GM18502 (cell line): Measurements from ENCODE around the gene RAMACL.
"Not testable (repeated sequence)": the region's sequence is repeated elsewhere in the genome, so short reads cannot be mapped to it uniquely, and the experiment has no call there.

Experiments used
- ATAC-seq: cut with Tn5 transposase; IDR thresholded peaks from one replicate; pipeline ENCODE4 v1.9.1; 2021; ENCODE audit warnings: mild to moderate bottlenecking; ENCODE audit not compliant: unreplicated experiment, poor library complexity

Gene RAMACL

DNA sequence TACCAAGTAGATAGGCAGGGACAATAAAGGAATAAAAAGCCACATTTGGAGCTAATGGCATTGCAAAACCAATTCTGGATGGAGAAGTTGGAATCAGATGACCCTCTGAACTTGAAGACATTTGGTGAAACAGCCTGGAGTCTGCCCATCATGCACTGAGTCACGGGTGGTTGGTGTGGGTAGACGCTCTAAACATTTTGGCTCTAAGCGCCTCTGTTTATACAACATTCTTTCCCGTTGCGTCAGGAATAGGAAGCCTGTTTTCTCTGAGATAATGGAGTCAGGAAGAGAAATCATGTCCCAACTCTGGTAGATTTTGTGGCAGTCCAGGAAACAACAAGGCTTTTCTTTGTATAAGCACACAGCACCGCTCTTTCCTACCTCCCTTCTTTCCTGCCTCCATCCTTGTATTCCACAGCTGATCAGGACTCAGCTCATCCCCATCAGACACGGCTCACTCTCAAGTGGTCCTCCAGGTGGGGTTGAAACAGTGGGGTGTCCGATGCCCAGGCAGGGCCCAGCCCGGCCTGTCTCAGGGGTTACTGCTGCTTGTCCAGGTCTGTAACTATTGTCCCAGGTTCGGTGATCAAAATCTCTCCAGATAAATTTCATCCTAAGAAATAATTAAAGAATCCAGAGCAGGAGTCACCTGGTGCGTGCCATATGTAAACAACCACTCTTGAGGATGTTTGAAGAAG is 12.1 kb upstream of the RAMACL start:
- no peak for ATAC-seq

DNA sequence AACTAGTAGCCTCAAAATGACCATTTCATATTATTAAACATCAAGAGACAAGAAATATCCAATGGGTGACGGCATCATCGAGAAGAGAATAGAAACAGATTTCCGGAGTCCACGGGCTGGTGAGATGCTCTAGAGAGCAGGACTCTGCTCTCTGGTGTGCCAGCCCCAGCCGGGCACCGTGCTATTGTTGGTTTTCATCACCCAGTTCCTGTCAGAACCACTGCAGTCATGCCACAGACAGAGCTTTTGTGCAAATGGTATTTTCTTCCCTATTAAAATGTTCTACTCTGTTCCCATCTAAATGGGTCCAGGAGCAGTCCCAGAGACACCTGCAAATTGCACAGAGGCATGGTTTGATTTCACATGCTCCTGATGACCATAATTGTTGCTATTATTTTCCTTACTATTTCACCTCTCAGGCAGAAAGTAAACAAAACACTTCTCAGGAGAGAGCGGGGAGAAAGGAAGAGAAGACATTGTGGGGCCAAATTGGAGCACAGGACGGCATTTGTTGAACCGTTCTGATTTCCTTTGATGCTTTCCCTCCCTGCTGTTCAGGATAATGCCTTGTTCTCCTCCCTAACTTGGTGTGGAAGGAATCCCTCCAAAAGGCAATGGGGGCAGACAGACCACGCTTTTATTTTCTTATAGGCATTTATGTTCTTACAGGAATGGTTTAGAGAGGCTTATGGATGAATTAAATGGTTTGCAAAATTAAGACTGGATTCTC is 11.4 kb upstream of the RAMACL start:
- ATAC-seq, result no peak

DNA sequence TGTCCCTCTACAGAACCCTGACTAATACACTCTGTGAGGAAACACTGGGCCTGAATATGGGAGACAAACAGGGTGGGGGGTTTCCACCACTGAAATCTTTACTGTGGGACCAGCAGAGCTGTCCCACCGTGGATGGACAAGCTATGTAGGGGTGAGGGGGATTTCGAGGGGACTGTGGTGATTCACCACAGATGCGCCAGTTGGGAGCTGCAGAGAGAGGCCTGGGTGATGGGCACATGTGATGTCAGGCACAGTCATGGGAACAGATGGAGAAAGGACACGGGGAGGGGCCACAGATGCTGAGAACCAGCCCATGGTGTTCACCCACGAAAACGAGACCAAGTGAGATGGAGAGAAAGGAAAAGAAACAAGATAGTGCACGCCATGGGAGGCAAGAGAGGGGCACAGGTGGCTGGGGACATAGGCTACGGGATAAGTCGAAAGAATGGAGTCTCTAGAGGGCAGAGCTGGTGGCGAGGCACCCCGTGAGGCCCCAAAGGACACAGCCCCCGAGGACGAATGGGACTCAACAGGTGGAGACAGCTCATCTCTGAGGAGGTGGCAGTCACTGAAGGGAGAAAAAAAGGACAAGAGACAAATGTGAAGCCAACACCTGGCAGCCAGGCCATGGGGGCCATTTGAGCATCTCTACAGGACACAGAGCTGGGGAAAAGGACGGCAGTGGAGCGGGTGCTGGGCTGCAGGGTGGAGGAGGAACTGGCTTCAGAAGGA is 10.5 kb upstream of the RAMACL start:
- ATAC-seq, result no peak

DNA sequence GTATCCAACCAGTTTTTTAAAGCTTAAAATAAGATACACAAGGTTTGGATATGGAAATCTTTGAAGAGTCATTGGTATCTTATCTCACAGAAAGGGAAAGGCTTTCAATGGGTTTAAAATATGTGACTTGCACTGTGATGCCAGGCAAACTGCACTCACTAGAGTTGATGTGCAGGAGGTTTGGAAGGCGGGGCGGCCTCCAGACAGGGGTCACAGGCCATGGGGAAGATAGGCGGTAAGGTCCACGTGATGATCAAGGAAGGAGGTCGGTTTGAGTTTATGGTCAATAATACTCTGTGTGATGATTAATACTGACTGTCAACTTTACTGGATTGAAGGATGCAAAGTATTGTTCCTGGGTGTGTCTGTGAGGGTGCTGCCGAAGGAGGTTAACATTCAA is 9.5 kb upstream of the RAMACL start:
- no peak for ATAC-seq

DNA sequence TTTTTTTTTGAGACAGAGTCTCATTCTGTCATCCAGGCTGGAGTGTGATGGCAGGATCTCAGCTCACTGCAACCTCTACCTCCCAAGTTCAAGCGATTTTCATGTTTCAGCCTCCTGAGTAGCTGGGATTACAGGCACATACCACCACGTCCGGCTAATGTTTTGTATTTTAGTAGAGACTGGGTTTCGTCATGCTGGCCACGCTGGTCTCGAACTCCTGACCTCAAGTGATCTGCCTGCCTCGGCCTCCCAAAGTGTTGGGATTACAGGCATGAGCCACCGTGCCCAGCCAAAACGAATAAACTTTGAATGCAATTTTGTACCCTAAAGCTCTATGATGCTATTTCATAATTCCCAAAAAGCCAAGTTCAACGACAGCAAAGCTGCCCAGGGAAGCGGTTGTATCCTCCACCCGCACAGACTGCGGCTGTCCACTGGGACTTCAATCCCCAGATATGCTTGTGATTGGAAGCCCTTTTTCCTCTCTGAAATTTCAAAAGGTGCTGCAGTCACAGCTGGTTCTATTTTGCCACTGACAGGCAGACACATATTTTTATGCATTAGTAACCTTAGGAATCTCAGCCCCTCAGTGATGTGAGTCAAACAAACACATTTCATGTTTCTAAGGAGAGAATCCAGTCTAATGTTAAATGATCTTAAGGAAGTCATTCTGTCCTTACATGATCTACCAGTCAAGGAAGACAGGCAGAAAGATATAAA is 8.7 kb upstream of the RAMACL start:
- no peak for ATAC-seq

DNA sequence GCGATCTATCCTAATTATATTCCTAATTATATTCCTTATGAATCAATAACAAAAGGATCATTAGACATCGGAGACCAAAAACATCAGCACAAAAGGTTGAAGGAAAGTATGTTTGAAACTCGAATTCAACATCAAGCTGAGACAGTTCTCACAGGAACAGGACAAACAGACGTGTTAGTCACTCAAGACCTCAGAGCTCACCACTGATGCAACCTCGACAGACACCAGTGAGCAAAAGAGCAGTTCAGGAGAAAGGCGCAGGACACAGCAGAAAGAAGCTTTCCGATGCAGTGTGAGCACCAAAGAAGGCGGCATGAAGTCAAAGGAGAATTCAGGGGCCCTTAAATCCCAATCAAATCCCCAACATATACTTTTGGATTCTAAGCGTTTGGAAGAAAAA is 6.3 kb upstream of the RAMACL start:
- ATAC-seq, result no peak

DNA sequence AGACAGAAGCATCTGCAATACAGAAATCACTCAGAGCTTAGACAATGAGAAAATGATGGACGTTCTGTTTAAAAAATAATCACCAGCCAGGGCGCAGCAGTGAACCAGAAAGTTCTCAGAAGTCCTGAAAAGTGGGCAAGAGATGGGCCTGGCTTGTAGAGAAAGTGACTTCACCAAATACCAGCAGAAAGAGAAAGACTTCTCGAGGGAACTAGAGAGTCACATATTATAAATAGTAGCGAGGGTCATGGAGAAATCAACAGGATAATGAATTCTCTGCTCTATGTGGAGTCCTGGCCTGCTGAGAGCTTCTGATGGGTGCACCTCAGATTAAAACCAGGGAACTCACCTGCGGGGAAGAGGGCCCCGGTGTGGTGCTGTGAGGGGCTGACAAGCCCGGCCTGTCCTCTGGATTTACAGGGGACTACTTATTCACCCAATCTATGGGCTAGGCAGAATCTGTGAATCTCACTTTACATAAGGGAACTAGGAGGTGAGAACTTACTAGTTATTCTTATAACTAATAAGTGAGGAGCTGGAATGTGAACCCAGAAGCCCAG is 5.6 kb upstream of the RAMACL start:
- ATAC-seq, result no peak

DNA sequence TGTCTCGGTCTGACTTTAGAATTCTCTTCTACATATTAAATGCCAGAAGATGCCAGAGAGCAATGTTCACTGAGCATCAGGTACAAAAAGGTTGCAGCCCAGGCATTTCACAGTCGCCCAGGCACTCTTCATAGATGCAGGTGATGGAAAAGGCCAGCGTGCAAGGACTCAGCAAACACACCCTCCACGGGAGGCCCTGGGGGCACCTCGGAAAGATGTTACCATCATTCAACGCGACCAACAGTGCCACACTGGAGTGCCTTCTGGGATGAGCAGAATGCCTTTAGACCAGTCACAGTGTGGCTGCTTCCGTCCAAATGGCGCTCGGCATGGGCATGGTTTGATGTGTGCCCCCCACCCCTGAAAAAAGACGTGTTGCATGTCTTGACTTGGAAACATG is 4.5 kb upstream of the RAMACL start:
- ATAC-seq, result no peak

DNA sequence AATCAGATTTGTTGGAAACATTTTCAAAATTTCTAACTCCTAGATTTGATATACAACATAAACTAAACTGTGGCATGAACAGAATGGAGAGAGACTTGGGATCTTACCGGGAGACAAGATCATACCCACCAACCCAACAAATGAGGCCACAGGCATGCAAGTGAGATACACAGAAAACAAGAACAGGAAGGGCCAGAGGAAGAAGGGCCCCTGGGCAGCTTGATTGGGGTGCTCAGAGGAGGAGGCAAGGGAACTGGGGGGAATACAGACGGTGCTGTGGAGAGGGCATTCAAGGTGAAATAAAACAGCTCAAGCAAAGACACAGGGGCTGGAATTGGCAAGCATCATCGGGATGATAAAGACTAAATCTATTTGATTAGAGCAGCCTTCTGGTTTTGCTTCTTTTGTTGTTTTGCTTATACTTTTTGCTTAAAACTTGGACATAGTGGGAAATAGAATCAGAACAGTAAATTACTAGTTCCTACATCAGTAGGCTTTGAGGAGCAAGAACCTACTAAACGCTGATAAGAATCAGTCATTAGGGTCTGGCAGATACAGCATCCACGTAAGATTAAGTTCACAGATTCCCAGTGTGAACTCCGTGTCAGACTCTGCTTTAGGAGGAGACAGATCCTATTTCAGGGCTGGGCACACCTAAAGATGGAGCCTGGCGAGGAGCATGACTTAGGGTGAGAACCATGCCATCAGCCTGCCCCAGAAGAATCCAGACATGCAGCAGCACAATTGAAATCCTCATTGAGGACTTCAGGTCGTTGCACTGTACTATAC is 3.5 kb upstream of the RAMACL start:
- no peak for ATAC-seq

DNA sequence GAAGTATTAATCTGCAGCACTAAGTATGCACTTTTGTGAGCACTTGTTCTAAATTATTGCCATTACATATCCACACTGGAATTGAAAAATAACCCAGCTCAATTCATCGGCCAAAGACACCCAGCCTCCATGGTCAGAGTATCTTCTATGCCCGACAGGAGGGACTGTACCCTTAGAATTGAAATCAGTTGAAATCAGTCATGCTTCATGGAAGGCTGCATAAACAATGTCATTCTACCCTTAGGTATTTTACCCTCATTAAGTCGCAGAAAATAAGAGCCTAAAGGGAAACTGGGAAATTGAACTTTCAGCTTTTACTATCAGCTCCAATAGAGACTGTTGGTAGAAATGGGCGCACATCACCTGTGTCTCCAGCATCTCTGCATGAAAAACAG is 2.9 kb upstream of the RAMACL start:
- peak; percentile 23 for ATAC-seq

DNA sequence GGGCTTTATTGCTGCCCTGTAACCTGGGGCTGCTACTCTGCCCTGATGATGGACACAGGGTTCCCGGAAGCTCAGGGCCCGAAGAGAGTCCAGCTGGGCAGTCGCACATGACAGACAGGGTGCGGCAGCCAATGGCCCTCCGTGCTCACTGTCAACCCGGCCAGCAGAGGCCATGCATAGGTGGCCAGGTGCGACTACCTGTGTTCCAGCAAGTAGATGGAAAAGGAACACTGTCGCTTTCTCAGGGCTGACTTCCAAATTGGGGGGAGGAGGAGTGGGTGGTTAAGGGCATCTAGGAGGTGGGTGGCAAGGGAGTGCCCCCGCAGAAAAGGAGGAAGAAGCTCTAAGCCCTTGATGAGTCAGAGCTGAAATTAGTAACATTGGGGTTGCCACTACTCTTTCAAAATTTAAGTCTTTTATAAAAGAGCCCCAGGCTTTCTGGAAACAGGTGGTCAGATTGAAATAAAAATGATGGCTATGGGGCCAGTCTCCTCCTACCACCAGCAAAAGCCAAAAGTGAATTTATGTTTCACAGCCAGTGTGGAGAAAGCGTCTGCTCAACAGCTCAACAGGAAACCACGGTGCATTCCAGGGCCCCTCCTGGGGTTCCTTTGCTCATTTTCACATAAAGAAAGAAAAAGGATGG is 2.3 kb upstream of the RAMACL start:
- peak; percentile 31 for ATAC-seq

DNA sequence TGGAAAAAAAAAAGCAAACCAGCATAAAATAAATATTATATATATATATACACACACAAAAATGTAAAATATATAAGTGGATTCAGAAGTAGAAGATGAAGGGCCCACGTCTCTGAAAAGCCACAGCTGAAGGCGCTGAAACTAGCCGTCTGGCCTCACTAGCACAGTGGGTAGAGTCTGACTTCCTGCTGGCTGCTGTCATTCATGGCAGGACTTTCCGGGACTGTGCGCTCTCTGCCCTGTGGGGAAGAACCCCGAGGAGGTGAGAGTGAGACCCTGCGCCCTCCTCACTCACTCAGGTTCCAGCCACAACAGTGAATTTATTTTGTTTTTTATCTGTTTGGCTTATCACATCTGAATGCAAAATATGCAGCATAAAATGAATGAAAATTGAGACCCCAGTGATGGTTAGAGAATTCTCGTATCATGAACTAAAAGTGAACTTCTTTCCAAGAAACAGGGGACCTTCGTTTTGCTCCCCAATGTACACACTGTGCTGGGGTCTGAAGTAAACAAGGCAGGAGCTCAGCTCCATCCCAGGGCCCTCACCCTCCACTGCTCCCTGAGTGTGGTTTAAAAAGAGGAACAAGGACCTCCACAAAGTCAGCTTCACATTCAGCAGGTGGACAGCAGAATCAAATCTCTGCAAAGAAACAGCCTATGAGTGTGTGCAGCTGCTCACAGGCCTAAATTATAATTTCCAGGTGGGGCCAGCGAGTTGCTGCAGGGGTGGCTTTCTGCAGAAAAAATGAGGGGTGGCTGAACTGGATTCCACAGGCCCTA is 1.3 kb upstream of the RAMACL start:
- ATAC-seq, result peak; percentile 80

DNA sequence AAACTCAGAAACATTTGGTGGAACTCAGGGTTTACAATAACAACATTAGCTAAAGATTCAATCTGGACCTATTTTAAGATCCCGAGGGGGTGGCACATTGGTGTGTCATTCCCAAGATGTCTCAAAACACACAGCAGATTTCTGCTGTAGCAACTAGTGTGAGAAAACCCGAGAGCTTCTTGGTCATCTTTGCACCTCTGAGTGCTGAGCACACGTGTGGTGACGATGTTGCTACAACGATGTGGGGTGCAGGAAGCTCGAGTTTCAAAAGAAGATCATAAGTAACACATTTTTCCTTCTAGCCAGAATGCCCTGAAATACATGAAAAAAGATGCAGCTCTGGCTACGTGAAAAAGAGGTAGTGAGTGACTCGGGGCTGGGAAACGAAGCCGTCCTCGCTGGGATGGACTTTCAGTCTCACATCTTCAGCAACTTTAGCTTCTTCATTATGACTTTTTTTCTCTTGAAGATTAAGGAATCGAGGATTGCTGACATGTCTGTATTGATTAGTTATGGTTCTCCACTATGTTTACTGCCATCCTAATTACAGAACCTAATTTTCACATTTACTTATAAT is 1.5 kb downstream of the RAMACL start:
- ATAC-seq, result no peak

DNA sequence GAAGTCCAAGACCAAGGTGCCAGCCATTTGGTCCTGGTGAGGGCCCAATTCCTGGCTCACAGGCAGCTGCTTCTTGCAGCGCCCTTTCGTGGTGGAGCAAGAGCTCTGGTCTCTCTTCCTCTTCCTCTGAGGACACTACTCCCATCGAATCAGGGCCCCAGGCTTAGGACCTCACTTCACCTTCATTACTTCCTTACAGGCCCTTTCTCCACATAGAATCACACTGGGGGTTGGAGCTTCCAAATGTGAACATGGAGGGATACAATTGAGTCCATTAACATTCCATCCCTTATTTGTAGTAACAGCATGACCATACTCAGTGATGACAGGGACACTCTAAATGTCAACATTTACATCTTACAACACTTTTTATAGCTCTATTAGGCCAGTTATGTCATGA is 2.3 kb downstream of the RAMACL start:
- ATAC-seq, result no peak

DNA sequence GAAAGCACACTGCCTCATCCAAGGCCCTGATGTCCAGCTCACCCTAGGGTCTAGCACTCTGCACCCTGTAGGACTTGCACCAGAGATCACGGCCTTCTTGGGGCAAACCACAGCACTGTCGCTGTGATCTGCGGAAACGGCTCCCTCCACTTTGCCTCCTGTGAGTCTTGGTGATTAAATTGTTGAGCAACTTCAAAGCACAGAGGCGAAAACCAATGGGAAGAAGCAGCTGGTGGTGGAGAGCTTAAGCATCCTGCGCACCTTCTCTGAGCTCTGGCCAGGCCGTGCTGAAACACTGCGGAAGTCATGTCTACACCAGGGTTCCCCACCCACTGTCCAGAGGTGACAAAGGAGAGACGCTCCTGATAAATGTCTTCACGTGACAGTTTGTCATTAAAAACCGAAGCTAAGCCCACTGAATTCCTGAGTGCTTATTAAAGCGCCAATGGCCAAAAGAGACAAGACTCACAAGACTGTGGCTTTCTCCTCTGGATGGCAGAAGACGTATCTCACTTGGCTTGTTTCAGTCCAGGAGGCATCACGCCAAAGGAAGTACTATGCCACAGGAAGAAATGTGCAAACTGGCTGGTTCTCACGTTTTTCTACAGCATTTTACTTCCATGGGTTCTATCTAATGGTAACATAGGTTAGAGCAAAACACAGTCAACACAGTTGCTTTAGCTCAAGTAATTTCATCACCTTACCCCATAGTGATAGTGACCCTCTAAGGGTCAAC is 3.1 kb downstream of the RAMACL start:
- ATAC-seq, result no peak

DNA sequence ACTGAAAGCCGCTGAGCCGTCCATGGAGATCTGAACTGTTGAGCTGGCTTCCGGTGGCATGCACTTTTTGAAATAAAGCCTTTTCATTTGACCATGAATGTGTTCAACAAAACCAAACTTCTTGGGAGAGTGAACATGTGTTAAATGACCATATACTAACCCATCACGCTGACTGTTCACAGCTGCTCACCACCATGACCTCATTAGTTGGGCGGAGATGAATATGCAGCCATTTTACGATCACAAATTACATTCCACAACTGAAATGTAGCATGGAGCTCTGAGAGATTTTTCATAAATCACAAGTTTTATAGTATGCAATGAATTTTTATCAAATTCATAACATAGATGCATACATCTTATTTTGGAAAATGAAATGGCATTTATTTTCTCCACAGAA is 4.2 kb downstream of the RAMACL start:
- ATAC-seq, result no peak

DNA sequence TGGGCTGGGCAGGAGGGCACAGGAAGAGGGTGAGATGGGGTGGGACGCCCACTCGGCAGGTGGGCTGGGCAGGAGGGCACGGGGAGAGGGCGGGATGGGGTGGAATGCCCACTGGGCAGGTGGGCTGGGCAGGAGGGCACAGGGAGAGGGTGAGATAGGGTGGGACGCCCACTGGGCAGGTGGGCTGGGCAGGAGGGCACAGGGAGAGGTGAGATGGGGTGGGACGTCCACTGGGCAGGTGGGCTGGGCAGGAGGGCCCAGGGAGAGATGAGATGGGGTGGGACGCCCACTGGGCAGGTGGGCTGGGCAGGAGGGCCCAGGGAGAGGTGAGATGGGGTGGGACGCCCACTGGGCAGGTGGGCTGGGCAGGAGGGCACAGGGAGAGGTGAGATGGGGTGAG is 4.7 kb downstream of the RAMACL start:
- not testable (repeated sequence) for ATAC-seq
